GM18498 (cell line): Measurements from ENCODE around the gene CLRN3.

Source experiments
- ATAC-seq: cut with Tn5 transposase; IDR thresholded peaks from one replicate; pipeline ENCODE4 v1.9.1; 2021; ENCODE audit warnings: mild to moderate bottlenecking, moderate library complexity; ENCODE audit not compliant: unreplicated experiment

The CLRN3 gene, protein sequence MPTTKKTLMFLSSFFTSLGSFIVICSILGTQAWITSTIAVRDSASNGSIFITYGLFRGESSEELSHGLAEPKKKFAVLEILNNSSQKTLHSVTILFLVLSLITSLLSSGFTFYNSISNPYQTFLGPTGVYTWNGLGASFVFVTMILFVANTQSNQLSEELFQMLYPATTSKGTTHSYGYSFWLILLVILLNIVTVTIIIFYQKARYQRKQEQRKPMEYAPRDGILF

DNA sequence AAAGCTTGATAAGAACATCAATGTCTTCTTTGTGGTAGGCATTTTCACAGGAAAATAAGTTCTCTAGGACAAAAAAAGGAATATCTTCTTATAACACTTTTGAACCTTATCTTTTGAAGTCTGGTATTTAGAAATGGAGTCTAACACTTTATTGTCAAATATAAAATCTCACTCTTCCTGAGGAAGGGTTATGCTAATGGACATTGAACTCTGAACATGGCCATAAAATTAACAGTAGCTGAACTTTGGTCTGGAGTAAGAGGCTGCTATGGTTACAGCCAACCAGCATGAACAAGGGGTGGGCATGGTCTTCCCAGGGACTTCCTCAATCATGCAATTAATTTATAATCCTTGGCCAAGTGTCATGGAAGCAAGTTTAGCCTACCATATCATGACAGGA lies at the start of gene CLRN3:
CLRN3 (minus strand) TSS at position 199 of the 400 bp plus-strand sequence; CDS start at position 42, 157 bp downstream.
- ATAC-seq: no peak

DNA sequence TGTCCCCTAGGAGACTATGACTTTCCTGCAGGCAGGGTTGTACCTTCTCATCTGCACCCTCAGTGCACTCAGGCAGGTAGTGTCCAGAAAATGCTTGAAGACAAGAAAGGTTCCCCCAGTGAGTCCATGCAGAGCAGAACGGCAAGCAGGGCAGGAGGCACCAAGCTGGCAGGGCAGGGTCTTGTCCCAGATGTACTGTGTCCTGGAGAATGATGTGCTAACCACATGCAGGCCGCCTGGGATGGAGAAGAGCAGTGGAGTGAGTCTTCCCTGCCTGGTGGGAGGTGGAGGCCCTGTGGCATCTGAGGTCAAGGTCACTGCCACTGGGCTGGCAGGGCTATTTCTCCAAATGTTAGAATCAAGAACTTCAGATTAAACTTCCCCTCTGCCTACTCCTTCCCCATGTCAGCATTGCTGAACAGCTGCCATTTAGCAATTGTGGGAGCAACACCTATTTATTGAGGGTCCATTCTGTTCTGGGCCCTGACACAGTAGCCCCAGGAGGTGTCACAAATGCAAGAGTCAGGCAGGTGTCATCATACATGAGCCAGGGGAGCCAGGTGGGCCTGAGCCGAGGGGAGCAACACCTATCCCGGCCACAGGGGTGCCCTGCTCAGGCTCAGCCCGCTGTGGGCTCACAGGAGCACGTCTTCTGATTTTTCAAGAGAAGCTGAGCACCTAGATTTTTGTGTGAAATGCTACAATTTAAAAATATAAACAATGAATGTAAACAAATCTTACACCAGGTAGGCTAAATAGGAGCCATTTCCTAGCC lies 48.3 kb upstream of the CLRN3 start:
- ATAC-seq: no peak

DNA sequence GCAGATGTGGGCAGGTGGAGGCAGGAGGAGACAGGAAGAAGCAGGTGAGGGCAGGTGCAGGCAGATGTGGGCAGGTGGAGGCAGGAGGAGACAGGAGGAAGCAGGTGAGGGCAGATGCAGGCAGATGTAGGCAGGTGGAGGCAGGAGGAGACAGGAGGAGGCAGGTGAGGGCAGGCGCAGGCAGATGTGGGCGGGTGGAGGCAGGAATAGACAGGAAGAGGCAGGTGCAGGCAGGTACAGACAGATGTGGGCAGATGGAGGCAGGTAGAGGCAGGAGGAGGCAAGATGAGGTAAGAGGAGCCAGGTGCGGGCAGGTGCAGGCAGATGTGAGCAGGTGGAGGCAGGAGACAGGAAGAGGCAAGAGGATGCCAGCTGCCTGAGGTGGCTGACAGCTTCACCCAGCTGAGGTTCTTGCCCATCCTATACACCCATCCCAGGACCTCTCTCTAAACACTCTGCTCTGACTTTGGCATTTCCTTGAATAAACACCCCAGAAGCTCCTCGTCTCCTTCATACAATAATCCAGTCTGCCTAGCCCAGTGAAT lies 47.1 kb upstream of the CLRN3 start:
- ATAC-seq: no peak

DNA sequence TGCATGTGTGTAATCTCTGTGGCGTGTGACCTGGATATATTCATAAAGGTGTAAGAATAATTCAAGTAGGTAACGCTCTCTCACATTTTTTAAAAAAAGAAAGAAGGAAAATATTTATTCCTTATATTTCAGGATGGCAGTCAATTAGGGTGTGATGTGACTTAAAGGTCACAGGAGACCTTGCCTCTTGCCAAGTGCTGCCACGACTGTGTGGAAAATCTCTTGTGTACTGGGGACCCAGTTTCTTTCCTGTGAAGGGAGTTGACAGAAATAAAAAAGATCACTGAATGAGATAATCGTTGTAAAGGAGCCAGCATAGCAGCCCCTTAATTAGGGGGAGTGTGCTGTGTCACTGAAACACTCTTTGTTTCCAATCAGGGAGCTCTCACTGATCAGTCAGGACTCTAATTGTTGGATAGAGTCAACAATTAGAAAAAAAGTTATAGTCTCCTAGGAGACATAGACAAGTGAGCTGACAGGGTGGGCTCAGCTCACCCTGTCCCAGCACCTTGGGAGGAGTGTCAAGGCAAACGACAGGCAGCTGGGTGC lies 45.2 kb upstream of the CLRN3 start:
- ATAC-seq: no peak

DNA sequence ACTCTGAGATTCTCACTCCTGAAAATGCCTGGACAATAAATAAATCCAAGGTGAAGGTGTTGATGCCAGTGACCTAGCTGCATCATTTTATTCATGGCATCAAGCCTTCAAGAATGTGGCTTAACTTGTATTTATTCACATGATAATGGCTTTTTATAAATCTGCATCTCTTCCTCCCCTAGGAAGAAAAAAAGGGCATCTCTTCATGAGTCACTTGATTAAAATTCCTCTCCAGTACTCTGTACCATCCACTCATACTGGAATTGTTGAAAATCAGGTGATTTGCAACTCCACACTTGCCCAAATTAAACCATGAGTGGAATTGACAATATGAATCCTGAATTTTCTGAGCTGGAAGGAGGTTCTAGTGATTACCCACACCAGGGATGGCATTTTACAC lies 44.3 kb upstream of the CLRN3 start:
- no peak for ATAC-seq

DNA sequence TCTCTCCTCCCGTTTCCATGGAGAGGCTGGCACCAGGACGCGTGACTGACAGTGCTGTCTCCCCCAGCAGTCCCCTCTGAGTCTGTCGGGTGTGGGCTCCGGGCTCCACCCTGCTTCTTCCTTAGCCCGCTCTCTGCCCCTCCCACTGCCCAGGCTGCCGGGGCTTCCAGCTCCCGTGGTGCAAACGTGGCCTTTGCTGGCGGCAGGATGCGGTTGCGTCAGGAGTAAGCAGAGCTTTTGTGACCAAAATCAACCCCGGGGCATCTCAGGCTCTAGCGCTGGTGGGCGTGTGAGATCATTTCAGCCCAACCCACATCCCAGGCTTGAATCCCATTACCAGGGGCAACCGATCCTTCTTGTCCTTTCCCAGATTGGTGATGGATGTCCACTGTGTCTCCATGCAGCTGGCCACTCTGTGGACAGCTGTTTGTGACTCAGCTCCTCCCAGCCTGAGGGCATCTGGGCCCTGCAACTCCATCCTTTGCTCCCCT lies 42.4 kb upstream of the CLRN3 start:
- no peak for ATAC-seq

DNA sequence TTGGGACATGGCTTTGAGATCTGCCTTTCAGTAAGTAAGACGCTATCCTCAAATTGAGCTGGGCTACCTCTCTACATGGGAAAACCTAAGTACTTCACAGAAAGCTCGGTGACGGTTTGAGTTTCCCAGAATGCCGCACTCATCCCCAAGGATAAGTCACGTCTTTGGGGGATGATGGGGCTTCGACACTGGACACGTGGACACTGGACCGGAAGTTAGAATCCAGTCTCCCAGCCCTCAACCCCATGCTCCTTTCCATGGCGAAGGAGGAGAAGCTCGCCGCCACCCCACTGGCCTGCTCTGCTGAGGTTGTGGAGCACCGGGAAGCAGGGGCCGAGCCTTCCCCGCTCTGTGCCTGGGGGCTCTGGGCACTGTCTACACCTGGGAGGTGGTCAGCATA lies 41.6 kb upstream of the CLRN3 start:
- no peak for ATAC-seq

DNA sequence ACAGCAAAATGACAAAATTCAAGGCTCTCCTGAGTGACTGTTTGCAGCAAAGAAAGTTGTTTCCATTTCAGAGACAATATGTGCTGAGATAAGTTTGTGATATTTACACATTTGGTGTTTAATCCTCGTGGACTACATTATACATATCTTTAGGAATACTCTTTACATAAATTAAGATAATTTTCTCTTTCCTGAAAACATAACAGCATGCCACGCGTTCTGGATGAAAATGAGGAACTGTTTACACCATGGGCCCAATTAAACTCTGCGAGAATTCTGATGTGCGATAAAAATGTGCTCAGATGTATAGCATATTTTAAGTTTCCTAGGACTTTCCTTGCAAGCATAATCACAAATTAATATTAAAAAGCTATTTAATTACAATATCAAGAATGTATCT lies 40.5 kb upstream of the CLRN3 start:
- no peak for ATAC-seq

DNA sequence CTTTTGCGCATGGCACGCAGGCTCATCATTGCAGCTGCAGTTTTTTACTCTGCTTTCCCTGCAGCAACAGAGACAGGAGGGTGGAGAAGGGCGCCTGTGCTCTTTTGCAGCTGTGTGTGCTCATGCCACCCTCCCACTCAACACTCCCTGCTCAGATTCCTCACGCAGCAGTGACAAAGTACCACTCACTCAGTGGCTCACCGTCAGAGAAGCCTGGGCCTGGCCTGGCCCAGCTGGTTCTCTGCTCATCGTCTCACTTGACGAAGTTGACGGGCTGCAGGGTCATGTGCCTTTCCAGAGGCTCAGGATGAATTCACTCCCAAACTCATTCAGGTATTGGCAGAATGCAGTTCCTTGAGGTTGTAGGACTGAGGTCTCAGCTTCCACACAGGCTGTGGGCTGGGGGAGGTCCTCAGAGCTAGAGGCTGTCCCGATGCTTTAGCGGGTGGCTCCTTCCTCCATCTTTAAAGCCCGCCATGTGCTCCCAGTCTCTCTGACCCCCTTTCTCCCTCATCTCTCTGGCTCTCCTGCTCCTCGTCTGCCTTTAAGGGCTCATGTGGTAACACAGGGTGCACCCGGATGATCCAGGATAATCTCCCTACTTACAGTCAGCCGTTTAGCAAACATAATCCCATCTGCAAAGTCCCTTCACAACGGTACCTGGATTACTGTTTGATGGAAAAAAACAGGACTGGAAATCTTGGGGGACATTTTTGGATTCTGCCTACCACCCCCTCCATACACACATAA lies 40.0 kb upstream of the CLRN3 start:
- no peak for ATAC-seq

DNA sequence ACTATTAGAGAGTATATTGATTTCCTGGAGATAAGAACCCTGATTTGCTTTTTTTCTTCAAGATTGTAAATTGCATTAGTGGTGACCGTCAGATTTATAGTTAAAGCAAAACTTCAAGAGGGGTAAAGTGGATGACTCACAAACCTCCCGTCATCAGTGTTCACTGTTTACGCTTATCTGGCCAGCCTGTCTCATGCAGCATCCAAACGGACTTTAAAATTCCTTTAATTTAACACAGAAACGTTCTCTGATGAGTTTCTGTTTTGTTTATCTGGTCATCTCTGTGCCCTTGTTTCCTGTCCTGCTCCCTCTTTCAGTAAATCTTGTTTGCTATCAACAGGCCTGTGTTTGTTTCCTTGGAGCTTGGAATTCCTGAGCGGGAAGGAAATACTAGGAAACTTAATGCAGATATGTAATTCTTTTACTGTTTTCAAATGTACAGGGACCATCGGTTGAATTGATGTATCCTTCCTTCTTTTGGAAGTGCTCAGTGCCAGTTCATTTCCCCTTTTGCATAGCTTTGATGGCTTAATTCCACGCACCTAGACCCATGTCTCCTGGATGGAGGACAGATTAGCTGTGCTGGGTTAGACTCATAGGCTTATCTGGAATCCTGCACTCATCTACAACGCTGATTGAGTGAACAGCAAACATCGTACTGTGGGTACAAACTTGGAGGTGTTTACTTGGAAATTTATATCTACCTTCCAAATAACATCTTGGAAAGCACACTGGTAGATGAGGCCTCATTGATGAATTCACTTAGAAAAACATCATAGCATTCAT lies 35.5 kb upstream of the CLRN3 start:
- ATAC-seq: no peak

DNA sequence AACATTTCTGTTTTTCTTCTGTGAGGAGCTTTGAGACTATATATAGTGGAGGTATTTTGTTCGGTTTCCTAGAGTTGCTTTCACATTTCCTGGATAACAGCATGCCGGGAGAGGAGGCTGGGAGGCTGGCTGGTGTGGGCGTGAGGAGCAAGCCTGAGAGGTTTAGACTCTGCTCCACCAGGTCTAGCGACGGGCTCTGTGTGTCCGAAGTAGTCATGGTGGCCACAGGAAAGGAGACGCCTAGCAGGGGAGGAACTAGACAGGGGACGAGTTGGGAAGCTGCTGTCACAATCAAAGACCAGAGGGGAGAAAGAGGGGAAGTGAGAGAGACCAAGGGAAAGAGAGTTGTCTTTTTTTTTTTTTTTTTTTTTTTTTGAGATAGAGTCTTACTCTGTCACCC lies 33.7 kb upstream of the CLRN3 start:
- ATAC-seq: no peak

DNA sequence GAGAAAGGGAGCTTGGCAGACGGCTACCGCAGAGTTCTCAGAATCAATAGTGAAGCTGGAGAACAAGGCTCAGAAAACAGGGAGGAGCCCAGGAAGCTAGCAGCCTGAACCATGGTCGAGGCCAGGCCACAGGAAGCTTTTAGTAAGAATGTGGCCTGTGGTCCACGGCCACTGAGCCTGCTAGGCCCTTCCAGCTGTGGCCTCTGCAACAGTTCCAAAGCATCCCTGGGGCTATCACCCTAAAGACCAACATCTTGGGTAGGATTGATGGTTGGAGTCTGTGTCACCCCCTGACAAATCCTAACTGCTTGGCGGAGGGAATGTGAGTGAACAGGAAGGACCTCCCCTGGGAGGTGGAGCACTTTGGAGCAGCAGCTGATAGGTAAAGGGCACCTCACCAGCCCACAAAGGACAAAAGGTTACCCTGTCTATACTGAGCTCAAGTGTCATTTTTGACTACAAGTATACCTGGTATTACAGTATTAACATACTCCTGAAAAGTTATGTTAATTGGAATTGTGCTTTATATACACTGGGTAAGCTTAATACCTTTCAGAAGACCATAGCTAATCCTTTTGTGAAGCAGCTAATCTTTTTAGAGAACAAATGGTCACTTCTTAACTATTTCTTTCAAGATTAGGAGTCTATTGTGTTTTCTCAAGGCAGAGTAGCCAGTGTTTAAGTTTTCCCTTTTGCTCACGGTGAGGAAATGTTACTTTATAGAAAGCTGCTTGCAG lies 32.9 kb upstream of the CLRN3 start:
- no peak for ATAC-seq

DNA sequence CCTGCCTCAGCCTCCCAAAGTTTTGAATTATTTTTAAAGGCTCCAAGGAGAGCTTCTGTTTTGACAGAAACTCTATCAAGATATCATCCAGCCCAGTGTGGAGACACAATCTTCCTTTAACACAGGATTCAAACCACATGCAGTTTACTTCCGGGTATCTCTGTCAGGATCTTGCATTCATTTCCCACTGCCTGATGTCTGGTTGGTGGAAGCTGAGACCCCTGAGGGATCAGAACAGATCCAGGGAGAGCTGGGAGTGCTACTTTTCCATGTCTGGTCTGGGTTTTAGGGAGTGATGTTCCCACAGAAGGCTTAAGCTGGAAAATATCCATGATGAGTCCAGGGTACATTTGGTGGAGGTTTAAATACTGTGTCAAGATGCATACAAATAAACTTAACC lies 30.9 kb upstream of the CLRN3 start:
- ATAC-seq: no peak

DNA sequence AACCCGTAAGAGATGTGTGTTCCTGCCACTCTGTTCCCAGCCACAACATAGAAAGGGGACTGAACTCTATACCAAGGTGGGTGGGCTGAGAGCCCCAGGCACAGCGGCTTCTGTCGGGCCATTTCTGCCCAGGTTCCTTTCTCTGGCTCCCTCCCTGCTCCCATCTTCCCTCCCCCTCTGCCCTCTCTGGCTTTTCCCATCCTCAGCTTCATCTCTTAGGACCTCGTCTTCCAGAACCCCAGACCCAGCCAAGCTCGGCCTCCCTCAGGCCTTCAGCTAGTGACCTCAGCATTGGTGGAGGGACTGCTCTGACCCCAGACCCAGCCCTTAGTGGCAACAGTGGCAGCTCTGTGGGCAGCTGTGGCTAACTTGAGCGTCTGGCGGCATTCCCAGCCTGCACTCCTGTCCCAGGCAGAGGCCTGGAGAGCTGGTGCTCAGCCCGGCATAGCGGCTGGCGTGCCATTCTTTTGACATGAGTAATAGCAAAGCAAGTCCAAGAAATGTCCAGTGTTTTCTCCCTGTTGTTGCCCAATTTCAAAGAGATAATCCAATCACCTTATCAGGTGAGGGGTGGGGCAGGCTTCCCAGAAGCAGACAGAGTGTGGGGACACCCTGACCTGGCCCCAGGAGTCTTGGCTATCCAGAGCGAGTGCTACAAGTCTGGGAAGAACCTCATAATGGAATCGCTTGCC lies 30.1 kb upstream of the CLRN3 start:
- ATAC-seq: no peak

DNA sequence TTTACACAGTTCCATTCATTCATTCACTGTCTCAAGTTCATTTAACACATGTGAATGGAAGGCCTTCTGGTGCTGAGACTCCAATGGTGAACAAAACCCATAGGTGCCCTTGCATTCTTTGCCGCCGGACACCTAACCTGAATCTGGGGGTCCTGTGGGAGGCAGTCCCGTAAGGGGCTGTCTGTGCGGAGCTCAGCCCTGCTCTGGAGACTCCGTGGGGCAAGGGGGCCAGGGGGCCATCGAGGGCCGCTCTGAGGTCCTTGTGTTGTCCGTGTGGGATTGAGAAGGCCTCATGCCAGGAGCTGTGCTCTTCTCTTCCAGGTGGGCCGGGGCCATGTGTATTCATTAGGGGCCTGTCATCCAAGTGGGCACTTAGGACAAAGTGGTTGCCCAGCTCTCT lies 29.5 kb upstream of the CLRN3 start:
- no peak for ATAC-seq

DNA sequence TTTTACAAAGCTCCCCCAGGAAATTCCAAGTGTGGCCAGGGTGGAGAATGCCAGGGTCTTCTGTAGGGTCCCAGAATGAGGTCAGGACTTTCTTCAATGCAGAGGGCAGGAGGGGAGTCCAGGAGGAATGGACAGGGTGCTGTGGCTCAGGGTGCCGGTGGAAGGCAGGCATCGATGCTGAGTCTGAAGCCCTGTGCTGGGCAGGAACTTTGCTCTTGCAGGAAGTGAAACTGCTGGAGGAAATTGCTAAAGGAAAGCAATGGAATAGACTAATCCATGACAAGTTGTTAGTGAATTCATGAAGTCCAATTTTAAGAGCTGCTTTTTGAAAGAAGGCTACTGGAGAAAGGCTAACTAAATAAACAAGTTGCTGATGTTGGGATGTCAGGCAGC lies 29.0 kb upstream of the CLRN3 start:
- ATAC-seq: no peak

DNA sequence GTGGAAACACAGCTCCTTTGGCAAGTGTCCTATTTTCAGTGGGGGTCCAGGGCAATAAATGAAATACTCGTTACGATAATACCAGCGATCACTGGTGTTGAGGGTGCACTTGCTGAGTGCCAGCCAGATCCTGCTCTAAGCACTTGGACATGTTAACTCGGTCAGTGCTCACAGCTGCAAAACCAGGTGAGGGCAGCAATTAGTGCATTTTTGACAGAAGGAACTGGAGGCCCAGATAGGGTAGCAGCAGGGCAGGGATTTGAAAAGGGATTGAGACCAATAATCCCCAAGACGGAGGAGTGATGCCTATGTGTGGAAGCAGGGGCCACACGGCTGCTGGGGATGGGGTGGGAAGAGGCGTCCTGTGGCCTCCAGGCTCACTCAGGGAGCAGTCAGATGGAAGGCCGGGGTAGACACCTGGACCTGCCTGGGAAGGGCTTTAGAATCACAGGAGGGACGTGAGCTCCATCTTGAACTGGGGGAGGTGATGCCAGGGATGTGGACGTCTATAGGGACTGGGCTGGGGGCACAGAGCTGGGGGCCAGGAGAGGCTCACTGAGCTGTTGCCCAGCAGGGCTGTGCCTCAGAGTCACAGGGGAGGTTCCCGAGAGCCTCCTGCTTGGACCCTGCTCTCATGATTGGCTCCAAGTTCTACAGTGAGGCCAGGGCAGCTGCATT lies 28.5 kb upstream of the CLRN3 start:
- no peak for ATAC-seq

DNA sequence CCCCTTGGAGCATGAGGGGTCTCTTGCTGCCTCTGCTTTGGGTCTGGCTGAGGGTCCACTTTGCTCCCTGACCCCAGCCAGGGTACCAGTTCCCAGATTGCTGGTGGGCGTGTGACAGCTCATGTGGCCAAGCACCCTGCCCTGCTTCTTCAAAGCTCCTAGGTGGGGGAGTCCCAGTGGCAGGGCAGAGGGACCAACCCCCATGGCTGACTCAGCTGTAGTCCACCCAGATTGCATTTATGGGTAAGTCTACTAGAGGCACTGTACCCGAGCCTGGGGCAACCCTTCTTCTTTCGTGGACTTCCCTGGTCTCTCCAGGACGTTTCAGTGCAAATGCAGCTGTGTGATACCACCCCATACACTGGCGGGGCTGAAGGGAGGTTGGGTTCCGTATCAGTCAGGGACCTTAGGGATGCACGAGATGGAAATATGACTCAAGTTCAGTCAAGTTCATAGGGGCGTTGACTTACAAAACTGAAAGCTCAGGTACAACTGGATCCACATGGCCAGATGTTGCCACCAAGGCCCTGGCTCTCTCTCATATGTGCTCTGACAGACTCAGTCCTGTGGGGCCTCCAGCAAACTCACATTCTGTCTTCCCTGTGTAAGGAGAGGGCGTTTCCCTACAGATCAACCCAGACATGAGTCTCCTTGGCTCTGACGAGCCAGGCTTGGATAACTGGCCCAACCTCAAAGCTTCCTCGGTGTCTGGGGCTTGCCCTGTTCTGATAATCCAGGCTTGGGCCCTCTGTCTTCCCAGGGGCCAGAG lies 27.7 kb upstream of the CLRN3 start:
- no peak for ATAC-seq
